Vein endothelial cell (primary cell): ENCODE results near the gene ATXN2. TPM values are rescaled to one million over a fixed set of nuclear protein-coding genes. Genes with fewer than 3 reads are reported as not detected.

Experiments used
- small RNA-seq: library from RNA; depleted of rRNA; stranded (forward); fragments of <200 nt; gene quantifications from one replicate; pipeline ENCODE3, GENCODE V24; 2012
- total RNA-seq: library from RNA; depleted of rRNA; stranded (reverse); fragments of >200 nt; gene quantifications from 2 replicates; pipeline ENCODE4 v1.2.3, GENCODE V29; 2012

Gene ATXN2
- 42.7 and 44.7 TPM in 2 replicates for total RNA-seq

DNA sequence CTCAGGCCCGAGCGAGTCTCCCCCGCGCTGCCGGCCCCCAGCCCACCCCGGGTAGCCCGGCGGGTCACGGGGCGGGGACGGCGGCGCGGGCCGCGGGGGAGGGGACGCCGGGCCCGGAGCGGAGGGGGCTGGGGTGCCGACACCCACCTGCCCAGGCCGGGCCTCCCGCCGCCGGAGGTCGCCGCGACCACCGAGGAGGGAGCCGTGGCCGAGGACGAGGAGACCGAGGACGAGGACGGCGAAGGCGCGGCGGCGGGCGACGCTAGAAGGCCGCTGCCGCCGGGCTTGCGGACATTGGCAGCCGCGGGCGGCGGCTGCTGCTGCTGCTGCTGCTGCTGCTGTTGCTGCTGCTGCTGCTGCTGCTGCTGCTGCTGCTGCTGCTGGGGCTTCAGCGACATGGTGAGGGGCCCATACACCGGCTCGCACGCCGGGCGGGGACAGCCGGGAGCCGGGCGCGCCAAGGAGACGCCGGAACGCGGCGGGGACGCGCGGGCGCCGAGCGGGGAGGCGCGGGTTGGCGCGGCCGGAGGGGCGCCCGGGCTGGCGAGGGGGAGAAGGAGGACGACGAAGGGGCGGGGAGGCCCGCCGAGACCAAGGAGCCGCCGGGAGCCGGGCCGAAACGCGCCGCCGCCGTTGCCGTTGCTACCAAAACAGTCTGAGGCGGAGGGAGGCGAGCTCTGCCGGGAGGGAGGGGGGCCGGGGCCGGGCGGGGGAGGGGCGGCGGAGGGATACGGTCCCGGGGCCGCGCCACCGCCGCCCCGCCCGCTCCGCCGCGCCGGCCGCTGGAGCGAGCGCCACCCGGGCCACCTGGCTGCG is at the start of gene ATXN2:
Gene ATXN2, minus strand, starts transcription at position 679 of the 816 bp plus-strand sequence. Its CDS starts 281 bp downstream, at position 398.

GRCh38 chr12:111405859-111406473 is 193.1 kb downstream of the ATXN2 start, which contains the start of gene SH2B3:
Gene SH2B3, plus strand, starts transcription at chr12:111405923. Its CDS starts 12,223 bp downstream, at chr12:111418146.

Small RNA genes lying within 50 kb of the gene (small RNA-seq; reads per million reads assigned to genes)
- gene RF00066, result not detected

Other genes starting within 250 kb of the ATXN2 start
- 14.8 and 18.3 TPM in 2 replicates for gene PHETA1, start 230.2 kb downstream of the ATXN2 start, total RNA-seq
- gene SH2B3, start 193.4 kb downstream of the ATXN2 start, total RNA-seq, result 129 and 183 TPM in 2 replicates
- gene BRAP, start 86.6 kb upstream of the ATXN2 start, total RNA-seq, result 18.9 and 23.2 TPM in 2 replicates
- 14.2 and 17.0 TPM in 2 replicates for gene ACAD10, start 86.7 kb upstream of the ATXN2 start, total RNA-seq
- gene ALDH2, start 167.6 kb upstream of the ATXN2 start, total RNA-seq, result 65.9 and 79.4 TPM in 2 replicates
- 36.9 and 47.7 TPM in 2 replicates for gene MAPKAPK5, start 242.9 kb upstream of the ATXN2 start, total RNA-seq